OCI-LY3 (cell line): Measurements from ENCODE around the gene CYP1A2.

Source experiments
- CTCF ChIP-seq: fragments of 200-600, 300-600 bp; sonication (generic); IDR thresholded peaks from 2 replicates; pipeline ENCODE4 v1.5.1; 2014; ENCODE audit warnings: antibody characterized with exemption, low read length, low read depth
- EZH2phosphoT487 ChIP-seq: fragments of 200-600 bp; shearing (Covaris generic); IDR thresholded peaks from 2 replicates; pipeline ENCODE4 v1.6.1; 2018; ENCODE audit warnings: antibody characterized with exemption, mixed run types, low read depth

GRCh38 chr15:74750751-74751150 lies 2.1 kb downstream of the CYP1A2 start:
- TF ChIP-seq CTCF (no peak), EZH2phosphoT487 (no peak)
